Epithelial cell of esophagus (primary cell): Measurements from ENCODE around the gene ORAI3.
"Not testable (repeated sequence)": the region's sequence is repeated elsewhere in the genome, so short reads cannot be mapped to it uniquely, and the experiment has no call there.

ENCODE experiments used
- DNase-seq: peaks from one replicate; pipeline ENCODE4 v3.0.0; 2010; ENCODE audit warnings: low read depth
- H3K4me3 ChIP-seq: 2 replicates; pipeline ENCODE4 v1.5.1; 2011; ENCODE audit warnings: mild to moderate bottlenecking, low read length, control low read depth
- TF ChIP-seq, protein P1 (sequence below): IDR thresholded peaks from 2 replicates; pipeline ENCODE4 v1.5.1; 2011; ENCODE audit warnings: low read depth, mild to moderate bottlenecking, low read length, control low read depth, inconsistent platforms; ENCODE audit not compliant: insufficient read depth; ENCODE audit errors: missing control alignments

ORAI3 gene

DNA sequence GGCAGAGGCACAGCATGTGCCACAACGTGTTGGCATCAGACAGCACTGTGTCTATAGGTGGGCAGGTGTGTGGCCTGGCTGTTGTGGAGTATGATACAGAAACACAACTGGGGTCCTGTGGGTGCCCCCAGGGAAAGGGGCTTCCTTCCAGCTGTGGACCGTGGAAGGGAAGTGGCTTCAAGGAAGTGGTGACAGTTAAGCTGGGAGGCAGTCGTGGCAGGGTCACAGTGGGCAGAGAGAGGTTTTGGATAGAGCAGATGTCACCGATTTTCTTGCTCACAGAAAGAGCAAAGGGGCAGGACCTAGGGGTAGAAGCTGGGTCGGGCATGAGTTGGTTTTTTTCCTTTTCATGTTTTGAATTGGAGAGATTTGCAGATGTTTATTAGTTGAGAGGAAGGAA is 11.2 kb upstream of the ORAI3 start:
- no peak overlapping the region for H3K4me3 ChIP-seq
- DNase-seq = no peak

DNA sequence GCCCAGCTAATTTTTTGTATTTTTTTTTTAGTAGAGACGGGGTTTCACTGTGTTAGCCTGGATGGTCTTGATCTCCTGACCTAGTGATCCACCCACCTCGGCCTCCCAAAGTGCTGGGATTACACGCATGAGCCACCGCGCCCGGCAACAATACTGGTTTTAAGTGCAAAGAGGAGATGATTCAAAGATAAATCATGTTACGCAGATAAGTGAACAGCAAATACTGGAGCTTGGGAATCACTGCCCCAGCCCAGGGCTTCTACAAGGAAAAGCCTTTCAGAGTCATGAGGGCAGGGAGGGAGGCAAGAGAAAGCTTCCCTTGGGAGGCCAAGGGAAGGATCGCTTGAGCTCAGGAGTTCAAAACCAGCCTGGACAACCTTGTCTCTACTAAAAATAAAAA is 9.3 kb upstream of the ORAI3 start:
- H3K4me3 ChIP-seq = not testable (repeated sequence)
- peak; percentile 82 for DNase-seq

More for the DNA sequence above, 11.2 kb upstream of the ORAI3 start:
- TF ChIP-seq, protein P1, sequence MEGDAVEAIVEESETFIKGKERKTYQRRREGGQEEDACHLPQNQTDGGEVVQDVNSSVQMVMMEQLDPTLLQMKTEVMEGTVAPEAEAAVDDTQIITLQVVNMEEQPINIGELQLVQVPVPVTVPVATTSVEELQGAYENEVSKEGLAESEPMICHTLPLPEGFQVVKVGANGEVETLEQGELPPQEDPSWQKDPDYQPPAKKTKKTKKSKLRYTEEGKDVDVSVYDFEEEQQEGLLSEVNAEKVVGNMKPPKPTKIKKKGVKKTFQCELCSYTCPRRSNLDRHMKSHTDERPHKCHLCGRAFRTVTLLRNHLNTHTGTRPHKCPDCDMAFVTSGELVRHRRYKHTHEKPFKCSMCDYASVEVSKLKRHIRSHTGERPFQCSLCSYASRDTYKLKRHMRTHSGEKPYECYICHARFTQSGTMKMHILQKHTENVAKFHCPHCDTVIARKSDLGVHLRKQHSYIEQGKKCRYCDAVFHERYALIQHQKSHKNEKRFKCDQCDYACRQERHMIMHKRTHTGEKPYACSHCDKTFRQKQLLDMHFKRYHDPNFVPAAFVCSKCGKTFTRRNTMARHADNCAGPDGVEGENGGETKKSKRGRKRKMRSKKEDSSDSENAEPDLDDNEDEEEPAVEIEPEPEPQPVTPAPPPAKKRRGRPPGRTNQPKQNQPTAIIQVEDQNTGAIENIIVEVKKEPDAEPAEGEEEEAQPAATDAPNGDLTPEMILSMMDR = no peak

DNA sequence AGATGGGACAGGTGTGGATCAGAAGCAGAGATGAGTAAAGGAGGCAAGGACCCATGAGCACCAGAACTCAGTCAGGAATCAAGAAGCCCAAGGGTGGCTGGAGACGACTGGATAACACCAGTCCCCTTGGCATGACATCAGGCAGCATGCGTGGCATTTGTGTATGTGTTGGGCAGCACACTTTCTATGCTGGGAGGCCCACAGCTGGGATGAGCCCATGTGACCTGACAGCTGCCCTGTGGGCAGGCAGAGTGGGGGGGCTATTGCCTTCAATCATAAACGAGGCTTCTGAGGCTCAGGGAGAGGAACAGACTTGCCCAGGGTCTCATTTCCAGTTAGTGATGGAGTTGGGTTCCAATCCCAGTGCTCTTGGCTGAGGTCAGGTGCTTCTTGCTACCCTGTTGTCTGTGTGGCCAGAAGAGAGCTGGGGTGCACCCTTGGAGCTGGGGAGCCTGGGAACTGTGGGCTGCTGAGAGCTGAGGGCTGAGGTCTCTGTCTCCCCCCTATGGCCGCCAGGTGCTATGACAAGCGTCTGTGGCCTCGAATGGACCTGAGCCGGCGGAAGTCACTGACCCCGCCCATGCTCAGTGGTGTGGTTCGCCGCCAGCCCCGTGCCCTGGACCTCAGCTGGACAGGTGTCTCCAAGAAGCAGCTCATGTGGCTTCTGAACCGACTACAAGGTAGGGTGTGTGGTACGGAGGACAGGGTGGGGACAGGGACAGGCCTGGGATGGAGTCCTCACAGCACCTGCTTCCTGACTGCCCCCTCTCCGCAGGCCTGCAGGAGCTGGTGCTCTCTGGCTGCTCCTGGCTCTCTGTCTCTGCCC is 7.1 kb upstream of the ORAI3 start:
- H3K4me3 ChIP-seq = no peak overlapping the region
- TF ChIP-seq, protein P1 = peak; percentile 91
- peak; percentile 78 for DNase-seq

DNA sequence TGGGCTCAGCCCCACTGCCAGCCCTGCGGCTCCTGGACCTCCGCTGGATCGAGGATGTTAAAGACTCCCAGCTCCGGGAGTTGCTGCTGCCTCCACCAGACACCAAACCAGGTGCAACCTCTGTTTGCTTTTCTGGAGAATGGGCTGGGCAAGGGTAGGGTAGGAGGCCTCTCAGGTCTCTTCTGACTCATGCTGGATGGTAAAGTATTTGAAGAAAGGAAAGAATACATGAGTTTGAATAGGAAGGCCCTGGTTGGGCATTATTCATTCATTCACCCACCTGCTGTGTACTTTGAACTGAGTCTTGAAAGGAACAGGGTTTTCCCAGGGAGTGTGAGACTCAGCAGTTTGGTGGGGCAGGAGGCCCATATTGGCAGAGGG is 6.5 kb upstream of the ORAI3 start:
- TF ChIP-seq, protein P1 = no peak
- no peak overlapping the region for H3K4me3 ChIP-seq
- DNase-seq = no peak

DNA sequence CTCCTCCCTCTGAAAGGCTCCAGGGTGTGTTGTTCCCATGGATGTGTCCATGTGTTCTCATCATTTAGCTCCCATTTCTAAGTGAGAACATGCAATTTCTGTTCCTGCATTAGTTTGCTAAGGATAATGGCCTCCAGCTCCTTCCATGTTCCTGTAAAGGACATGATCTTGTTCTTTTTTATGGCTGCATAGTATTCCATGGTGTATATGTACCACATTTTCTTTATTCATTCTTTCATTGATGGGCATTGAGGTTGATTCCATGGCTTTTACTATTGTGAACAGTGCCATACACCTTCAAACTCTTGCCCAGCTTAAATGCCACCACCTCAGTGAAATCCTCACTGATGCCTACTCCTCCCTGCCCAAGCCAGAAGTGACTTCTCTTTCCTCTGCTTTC is 4.5 kb upstream of the ORAI3 start:
- no peak for DNase-seq
- TF ChIP-seq, protein P1 = no peak
- H3K4me3 ChIP-seq = no peak overlapping the region

DNA sequence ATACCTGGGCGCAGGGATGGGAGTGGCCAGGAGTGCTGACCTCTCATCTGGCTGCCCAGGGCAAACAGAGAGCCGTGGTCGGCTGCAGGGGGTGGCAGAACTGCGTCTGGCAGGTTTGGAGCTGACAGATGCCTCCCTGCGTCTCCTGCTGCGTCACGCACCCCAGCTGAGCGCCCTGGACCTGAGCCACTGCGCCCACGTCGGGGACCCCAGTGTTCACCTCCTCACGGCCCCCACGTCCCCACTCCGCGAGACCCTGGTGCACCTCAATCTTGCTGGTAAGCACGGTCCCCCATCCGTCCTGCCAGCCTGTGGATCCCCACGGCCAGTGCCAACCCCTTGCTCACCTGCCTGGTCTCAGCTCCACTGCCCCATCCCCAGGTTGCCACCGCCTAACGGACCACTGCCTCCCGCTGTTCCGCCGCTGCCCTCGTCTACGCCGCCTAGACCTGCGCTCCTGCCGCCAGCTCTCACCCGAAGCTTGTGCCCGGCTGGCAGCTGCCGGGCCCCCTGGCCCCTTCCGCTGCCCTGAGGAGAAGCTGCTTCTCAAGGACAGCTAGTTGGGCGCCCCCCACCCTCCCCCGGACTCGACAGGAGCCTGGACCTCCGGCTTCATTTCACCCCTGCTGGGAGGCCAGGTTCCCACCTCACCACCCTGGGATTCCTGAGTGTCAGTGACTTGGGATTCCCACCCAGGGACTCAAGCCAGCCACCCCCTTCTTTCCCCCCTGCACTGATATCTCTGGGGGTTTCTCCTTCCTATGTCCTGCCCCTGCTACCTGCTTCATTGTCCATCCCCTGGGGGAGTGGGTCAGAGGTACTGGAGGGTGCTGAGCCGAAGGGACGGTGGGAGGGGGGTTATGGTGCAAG is 2.0 kb upstream of the ORAI3 start:
- TF ChIP-seq, protein P1 = no peak
- no peak overlapping the region for H3K4me3 ChIP-seq
- no peak for DNase-seq

DNA sequence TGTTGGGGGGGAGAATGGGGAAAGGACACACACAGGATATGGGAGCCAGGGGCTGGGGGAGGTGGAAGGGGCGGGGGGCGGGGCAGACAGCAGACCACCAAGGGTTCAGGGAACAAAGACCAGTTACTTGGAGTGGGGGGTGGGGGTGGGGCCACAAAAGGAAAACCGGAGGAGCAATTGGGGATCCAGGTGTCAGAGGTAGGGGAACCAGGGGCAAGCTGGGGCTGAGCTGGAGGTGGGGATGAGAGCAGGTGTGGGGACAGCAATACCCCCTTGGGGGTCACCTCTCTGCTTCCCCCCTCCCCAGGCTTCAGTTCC is 1.4 kb upstream of the ORAI3 start:
- no peak overlapping the region for H3K4me3 ChIP-seq
- no peak for DNase-seq
- TF ChIP-seq, protein P1 = no peak
